ENCODE results near the gene LYPD6B.

DNA sequence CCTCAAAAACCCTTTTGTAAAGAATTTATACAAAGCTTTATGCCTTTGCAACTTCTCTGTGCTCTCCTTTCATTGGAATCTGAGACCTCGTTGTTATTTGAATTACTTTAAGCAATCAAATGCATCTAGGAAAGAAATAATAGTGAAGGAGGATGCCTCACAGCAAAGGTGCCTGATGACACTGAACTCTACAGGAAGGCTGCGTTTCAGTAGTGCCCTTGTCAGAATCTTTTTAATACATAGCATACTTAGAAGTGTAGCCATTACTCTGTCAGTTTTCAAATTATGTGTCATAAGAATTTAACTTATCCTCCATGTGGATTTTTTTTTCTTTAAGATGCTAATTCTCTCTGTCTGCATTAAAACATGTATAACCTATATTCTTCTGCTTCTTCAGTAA, 9.6 kb upstream of the LYPD6B start:
- TF ChIP-seq, protein P1, sequence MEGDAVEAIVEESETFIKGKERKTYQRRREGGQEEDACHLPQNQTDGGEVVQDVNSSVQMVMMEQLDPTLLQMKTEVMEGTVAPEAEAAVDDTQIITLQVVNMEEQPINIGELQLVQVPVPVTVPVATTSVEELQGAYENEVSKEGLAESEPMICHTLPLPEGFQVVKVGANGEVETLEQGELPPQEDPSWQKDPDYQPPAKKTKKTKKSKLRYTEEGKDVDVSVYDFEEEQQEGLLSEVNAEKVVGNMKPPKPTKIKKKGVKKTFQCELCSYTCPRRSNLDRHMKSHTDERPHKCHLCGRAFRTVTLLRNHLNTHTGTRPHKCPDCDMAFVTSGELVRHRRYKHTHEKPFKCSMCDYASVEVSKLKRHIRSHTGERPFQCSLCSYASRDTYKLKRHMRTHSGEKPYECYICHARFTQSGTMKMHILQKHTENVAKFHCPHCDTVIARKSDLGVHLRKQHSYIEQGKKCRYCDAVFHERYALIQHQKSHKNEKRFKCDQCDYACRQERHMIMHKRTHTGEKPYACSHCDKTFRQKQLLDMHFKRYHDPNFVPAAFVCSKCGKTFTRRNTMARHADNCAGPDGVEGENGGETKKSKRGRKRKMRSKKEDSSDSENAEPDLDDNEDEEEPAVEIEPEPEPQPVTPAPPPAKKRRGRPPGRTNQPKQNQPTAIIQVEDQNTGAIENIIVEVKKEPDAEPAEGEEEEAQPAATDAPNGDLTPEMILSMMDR (IDR thresholded peaks at IDR 0.05) = no peak
- no peak for TF ChIP-seq POLR2A (IDR thresholded peaks at IDR 0.05)

All from ovary (tissue), 3 donors.